CD4-positive, alpha-beta T cell treated with Interleukin-6 at 100 ng/mL for 8 hours (primary cell): ENCODE data around the gene GRK1.
"Not testable (repeated sequence)": the region's sequence is repeated elsewhere in the genome, so short reads cannot be mapped to it uniquely, and the experiment has no call there.

Experiments used
- DNase-seq: peaks from one replicate; pipeline ENCODE4 v3.0.0-alpha.2; 2020; ENCODE audit warnings: mixed read lengths, low spot score

The GRK1 gene

GRCh38 chr13:113743366-113744195 is 76.6 kb downstream of the GRK1 start:
- no peak for DNase-seq

DNA sequence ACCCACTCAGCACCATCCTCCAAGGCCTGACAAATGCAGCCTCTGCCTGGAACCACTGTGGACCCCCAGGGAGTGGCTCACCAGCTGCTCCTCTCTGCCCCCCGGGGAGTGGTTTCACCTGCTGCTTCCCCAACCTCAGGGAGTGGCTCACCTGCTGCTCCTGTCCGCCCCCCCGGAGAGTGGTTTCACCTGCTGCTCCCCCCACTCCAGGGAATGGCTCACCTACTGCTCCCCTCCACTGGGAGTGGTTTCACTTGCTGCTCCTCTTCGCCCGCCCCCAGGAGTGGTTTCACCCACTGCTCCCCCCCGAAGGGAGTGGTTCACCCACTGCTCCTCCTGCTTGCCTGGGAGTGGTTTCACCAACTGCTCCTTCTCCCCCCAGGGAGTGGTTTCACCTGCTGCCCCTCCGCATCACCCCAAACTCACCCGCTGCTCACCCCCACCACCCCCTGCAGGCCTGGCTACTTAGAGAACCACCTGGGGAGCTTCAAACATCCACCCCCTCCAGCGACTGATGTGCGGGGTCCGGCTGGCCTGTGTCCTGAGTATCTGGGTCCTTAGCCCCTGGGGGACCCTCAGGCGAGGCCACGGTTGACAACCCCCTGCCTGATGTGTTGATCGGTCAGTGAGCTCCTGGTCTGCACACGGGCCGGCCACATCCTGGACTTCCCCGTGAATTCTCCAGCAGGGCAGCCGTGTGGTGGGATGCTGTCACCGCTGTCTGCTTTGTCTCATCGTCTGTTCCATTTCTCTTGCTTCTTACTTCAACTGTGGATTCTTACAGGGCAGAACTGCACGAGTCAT is 77.4 kb downstream of the GRK1 start:
- DNase-seq: no peak

DNA sequence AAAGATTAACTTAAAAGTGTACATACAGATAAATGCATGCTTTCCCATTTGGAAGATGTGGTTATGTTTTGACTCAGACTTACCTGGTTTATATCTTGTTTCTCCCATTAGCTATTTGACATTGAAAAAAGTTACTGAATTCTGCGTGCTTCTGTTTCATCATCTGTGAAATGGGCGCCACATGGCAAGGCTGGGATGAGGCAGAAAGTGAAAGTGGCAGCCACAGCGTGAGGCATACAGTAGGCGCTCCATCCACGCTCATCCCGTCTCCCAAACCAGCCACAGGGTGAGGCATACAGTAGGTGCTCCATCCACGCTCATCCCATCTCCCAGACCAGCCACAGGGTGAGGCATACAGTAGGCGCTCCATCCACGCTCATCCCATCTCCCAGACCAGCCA is 78.0 kb downstream of the GRK1 start:
- DNase-seq: no peak

GRCh38 chr13:113745500-113746142 is 78.6 kb downstream of the GRK1 start:
- not testable (repeated sequence) for DNase-seq

GRCh38 chr13:113746143-113746525 is 79.1 kb downstream of the GRK1 start:
- no peak for DNase-seq

DNA sequence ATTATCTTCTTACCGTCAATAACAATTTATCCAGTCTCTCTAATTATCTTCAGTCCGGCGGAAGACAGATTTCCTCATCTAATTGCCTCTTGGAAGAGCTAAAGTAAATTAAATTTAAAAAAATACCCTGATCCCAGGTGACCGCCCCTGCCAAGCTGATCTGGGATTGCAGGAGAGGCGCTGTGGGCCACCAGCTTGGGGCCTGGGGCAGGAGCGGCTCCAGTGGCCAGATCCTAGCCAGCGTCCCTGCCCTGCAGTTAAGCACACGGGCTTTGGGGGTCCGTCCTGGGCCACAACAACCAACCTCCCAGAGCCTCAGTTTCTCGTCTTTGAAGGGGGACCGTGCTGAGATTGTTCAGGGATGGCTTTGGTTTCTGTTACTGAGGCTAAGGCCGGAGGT is 79.7 kb downstream of the GRK1 start:
- no peak for DNase-seq

DNA sequence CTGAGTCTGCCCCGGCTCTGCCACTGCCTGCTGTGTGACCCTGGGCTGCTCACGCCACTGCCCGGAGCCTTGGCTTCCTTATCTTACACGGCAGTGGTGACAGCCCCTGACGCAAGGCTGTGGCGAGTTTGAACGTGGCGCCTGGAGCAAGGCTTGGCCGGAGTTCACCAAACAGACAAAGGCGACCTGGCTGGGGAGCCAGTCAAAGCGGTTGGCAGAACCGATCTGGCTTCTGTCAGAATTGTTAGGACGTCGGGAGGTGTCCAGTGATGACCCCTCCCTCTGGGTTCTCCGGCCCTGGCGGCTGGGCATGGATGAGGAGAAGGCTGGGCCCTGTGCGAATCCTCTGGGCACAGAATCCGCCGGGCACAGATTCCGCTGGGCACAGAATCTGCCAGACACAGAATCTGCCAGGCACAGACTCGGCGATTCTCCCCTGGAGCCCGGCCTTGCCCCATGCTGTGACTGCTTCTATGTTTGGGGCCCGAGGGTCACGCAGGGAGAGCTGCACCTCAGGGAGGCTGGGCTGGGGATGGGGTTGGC is 80.3 kb downstream of the GRK1 start:
- no peak for DNase-seq

GRCh38 chr13:113748101-113748861 is 81.3 kb downstream of the GRK1 start:
- no peak for DNase-seq

DNA sequence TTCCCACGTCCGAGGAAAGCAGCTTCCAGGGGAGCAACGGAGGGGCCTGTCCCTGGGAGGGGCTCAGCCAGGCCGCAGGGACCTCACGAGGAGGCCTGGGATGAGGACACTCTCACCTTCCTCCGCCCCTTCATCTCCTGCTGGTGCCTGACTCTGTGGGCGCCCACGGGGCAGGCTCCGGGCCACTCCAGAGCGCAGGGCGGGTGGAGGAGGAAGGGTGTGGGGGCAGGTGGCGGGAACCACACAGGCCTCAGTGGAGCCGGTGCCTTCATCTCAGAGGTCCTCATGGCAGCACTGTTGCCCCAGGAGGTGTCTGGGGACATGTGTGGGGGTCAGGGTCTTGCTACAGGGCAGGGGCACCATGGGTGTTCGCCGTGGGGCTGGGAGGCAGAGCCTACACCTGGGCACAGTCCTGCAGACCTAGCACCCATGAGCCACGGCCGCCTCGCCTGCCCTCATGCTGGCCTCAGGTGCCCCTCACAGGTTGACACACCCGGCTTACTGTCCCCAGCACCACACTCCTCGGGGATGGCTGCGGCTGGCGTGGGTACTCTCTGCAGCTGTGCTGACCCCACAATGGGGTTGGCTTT is 81.9 kb downstream of the GRK1 start:
- DNase-seq: no peak

DNA sequence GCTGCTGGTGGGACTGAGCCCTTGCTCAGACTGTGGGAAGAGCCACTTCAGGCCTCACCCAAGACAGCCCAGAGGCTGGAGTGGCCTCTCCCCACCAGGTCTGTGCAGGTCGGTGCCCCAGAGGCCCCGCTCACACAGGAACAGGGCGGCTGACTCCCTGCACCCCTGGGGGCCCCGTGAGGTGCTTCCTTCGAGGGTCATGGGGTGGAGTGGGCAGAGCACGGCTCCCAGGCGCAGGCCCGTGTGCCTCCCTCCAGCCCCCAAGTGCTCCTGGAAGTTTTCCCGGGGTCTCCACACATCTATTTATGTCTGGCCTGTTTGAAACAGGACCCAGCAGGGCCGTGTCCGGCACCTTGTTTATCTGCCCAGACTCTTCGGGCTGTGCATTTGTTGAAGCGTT is 82.5 kb downstream of the GRK1 start:
- DNase-seq: no peak

- no peak for DNase-seq
Measured at GRCh38 chr13:113749967-113750366, 82.9 kb downstream of the GRK1 start.

GRCh38 chr13:113750554-113751399 is 83.8 kb downstream of the GRK1 start:
- DNase-seq: no peak

DNA sequence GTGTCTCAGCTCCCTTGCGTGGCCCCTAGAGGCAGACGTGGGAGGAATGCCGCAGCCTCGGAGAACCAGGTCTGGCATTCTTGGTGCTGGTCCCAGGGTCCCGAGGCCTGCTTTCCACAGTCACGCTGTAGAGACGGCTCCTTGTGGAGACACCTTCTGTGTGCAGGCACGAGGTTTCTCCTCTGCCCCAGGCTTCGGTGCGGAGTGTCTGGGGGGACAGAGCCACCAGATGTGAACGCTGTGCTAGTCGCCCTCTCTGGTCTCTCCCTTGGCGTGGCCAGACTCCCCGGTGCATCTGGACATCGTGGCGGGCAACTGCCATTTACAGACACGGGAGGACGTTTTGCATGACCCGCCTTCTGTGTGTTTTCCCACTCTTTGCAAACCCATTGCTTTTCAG is 84.5 kb downstream of the GRK1 start:
- no peak for DNase-seq

DNA sequence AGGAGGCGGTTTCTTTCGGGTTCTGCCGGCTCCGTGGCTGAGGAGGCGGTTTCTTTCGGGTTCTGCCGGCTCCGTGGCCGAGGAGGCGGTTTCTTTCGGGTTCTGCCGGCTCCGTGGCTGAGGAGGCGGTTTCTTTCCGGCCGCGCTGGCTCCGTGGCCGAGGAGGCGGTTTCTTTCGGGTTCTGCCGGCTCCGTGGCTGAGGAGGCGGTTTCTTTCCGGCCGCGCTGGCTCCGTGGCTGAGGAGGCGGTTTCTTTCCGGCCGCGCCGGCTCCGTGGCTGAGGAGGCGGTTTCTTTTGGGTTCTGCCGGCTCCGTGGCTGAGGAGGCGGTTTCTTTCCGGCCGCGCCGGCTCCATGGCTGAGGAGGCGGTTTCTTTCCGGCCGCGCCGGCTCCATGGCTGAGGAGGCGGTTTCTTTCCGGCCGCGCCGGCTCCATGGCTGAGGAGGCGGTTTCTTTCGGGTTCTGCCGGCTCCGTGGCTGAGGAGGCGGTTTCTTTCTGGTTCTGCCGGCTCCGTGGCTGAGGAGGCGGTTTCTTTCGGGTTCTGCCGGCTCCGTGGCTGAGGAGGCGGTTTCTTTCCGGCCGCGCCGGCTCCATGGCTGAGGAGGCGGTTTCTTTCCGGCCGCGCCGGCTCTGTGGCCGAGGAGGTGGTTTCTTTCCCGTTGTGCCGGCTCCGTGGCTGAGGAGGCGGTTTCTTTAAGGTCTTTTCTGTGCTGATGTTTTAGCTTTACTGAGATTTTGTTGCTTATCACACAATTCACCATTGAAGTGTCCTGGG is 85.4 kb downstream of the GRK1 start:
- DNase-seq: not testable (repeated sequence)

GRCh38 chr13:113753171-113753570 is 86.2 kb downstream of the GRK1 start:
- no peak for DNase-seq

- DNase-seq: no peak
Measured at GRCh38 chr13:113754242-113754641, 87.2 kb downstream of the GRK1 start.

- DNase-seq: no peak
Measured at GRCh38 chr13:113754691-113755090, 87.7 kb downstream of the GRK1 start.

- DNase-seq: no peak
Measured at GRCh38 chr13:113756441-113757097, 89.5 kb downstream of the GRK1 start.
